Measurements from ENCODE around the gene HSD3B7.

The HSD3B7 gene

GRCh38 chr16:30980023-30980371 is 5.0 kb upstream of the HSD3B7 start:
- no peak for TF ChIP-seq TAF1 (IDR thresholded peaks at IDR 0.05; ENCODE audit: low read depth)
- TF ChIP-seq TEAD4 (IDR thresholded peaks at IDR 0.05) = no peak
- TF ChIP-seq FOXM1 (IDR thresholded peaks at IDR 0.05; ENCODE audit: borderline replicate concordance, low read depth) = no peak
- no peak for TF ChIP-seq REST (IDR thresholded peaks at IDR 0.05; ENCODE audit: low read depth)

GRCh38 chr16:30980434-30980833 is 4.6 kb upstream of the HSD3B7 start:
- TF ChIP-seq EGR1 (IDR thresholded peaks at IDR 0.05) = no peak

- TF ChIP-seq CEBPB (IDR thresholded peaks at IDR 0.05) (no peak), NFIC (IDR thresholded peaks at IDR 0.05) (no peak), FOXM1 (IDR thresholded peaks at IDR 0.05; ENCODE audit: borderline replicate concordance, low read depth) (no peak), CREB1 (IDR thresholded peaks at IDR 0.05; ENCODE audit: low read depth) (no peak), TEAD4 (IDR thresholded peaks at IDR 0.05) (no peak), REST (IDR thresholded peaks at IDR 0.05; ENCODE audit: low read depth) (no peak), TAF1 (IDR thresholded peaks at IDR 0.05; ENCODE audit: low read depth) (no peak), ZBTB7A (IDR thresholded peaks at IDR 0.05; ENCODE audit: low read depth) (no peak)
These were observed 4.0 kb upstream of the HSD3B7 start for GRCh38 chr16:30980959-30981358.

GRCh38 chr16:30982548-30983288 is 2.3 kb upstream of the HSD3B7 start:
- TF ChIP-seq TEAD4 (IDR thresholded peaks at IDR 0.05) (no peak), REST (IDR thresholded peaks at IDR 0.05; ENCODE audit: low read depth) (no peak), EGR1 (IDR thresholded peaks at IDR 0.05) (no peak)

GRCh38 chr16:30983289-30983889 is 1.6 kb upstream of the HSD3B7 start:
- no peak for TF ChIP-seq ZBTB7A (IDR thresholded peaks at IDR 0.05; ENCODE audit: low read depth)
- no peak for TF ChIP-seq NFIC (IDR thresholded peaks at IDR 0.05)
- TF ChIP-seq RAD21 (IDR thresholded peaks at IDR 0.05; ENCODE audit: low read depth) = no peak
- no peak for TF ChIP-seq TEAD4 (IDR thresholded peaks at IDR 0.05)
- TF ChIP-seq USF1 (IDR thresholded peaks at IDR 0.05) = no peak

GRCh38 chr16:30983898-30984610 is 953 bp upstream of the HSD3B7 start:
- TF ChIP-seq EP300 (IDR thresholded peaks at IDR 0.05; ENCODE audit: borderline replicate concordance) (no peak), YY1 (IDR thresholded peaks at IDR 0.05; ENCODE audit: low read depth) (no peak), TCF12 (IDR thresholded peaks at IDR 0.05; ENCODE audit: low read depth) (no peak), TAF1 (IDR thresholded peaks at IDR 0.05; ENCODE audit: low read depth) (no peak), REST (IDR thresholded peaks at IDR 0.05; ENCODE audit: low read depth) (no peak), TEAD4 (IDR thresholded peaks at IDR 0.05) (no peak), MAX (IDR thresholded peaks at IDR 0.05) (no peak), ZBTB7A (IDR thresholded peaks at IDR 0.05; ENCODE audit: low read depth) (no peak), FOXM1 (IDR thresholded peaks at IDR 0.05; ENCODE audit: borderline replicate concordance, low read depth) (no peak), CREB1 (IDR thresholded peaks at IDR 0.05; ENCODE audit: low read depth) (no peak), NFIC (IDR thresholded peaks at IDR 0.05) (no peak), EGR1 (IDR thresholded peaks at IDR 0.05) (no peak), USF1 (IDR thresholded peaks at IDR 0.05) (no peak), RAD21 (IDR thresholded peaks at IDR 0.05; ENCODE audit: low read depth) (no peak), CEBPB (IDR thresholded peaks at IDR 0.05) (no peak)

Measured in Ishikawa (cell line).